Gastroesophageal sphincter (tissue), 4 donors: ENCODE results near the gene PARD6B. TPM values are rescaled to one million over a fixed set of nuclear protein-coding genes. Genes with fewer than 3 reads are reported as not detected.

ENCODE experiments used
- ATAC-seq: fragments of 150-250 bp; one replicate; pipeline ENCODE4 v1.9.1; 2016; ENCODE audit warnings: mild to moderate bottlenecking, moderate library complexity
- H3K27ac ChIP-seq, 4 donors: fragments of 200-600 bp; sonication (generic) in 3 of 4; 1 replicate in 3 of 4; 2 replicates in 1 of 4; pipeline ENCODE4 v1.5.1; 2016 to 2019
- H3K27me3 ChIP-seq: fragments of 200-600 bp; sonication (generic); one replicate; pipeline ENCODE4 v1.5.1; 2019
- H3K36me3 ChIP-seq, 2 donors: fragments of 200-600 bp; sonication (generic); one replicate each; pipeline ENCODE4 v1.5.1; 2019; ENCODE audit warnings: control low read depth in 1 of 2
- H3K4me1 ChIP-seq, 3 donors: fragments of 200-600 bp; sonication (generic); 1 replicate in 2 of 3; 2 replicates in 1 of 3; pipeline ENCODE4 v1.5.1; 2016 to 2019; ENCODE audit warnings: control low read depth in 2 of 3
- H3K4me3 ChIP-seq, 2 donors: fragments of 200-600 bp; sonication (generic); one replicate each; pipeline ENCODE4 v1.5.1; 2019; ENCODE audit warnings: mild to moderate bottlenecking in 1 of 2, moderate library complexity in 1 of 2
- H3K9me3 ChIP-seq, 3 donors: fragments of 200-600 bp; sonication (generic); one replicate each; pipeline ENCODE4 v1.5.1; 2017 to 2019; ENCODE audit warnings: control low read depth in 2 of 3
- EP300 ChIP-seq: sonication (generic); formaldehyde crosslinking; IDR thresholded peaks from one replicate; pipeline ENCODE4 v1.6.1; 2017; ENCODE audit warnings: antibody characterized with exemption, mild to moderate bottlenecking
- POLR2A ChIP-seq, 2 donors: fragments of 450-650 bp; IDR thresholded peaks; one replicate each; pipeline ENCODE4 v1.6.1; 2017; ENCODE audit warnings: antibody characterized with exemption in 2 of 2, mild to moderate bottlenecking in 2 of 2, moderate library complexity in 1 of 2
- POLR2AphosphoS5 ChIP-seq: sonication (generic); formaldehyde crosslinking; IDR thresholded peaks from one replicate; pipeline ENCODE4 v1.6.1; 2017; ENCODE audit warnings: antibody characterized with exemption
- WGBS, 2 donors: methylation state at CpG; one replicate each; pipeline ENCODE4 v1.1.5; 2018; ENCODE audit warnings: low coverage in 1 of 2; 5-methylcytosine and 5-hydroxymethylcytosine counted together
- total RNA-seq, 4 donors: library from RNA; depleted of rRNA; stranded (reverse); fragments of >200 nt; gene quantifications; one replicate each; pipeline ENCODE4 v1.1.0, GENCODE V29; 2016
- TF ChIP-seq, protein P1 (sequence below), 4 experiments: fragments of 200-600 bp in 2 of 4; fragments of 450-650 bp in 2 of 4; sonication (generic) in 1 of 4; IDR thresholded peaks; one replicate each; pipeline ENCODE4 v1.5.1; 2017 to 2019; ENCODE audit warnings: antibody characterized with exemption in 4 of 4, mild to moderate bottlenecking in 2 of 4, moderate library complexity in 2 of 4

PARD6B gene
- total RNA-seq, 4 donors from 2014 or later: 2.4 to 3.8 (median 2.8) TPM

GRCh38 chr20:50783390-50783789 is 52.0 kb downstream of the PARD6B start:
- ATAC-seq: no peak
- Histone ChIP-seq H3K4me1 (peaks cover 0 to 4% (median 0%) of the 10 kb centered on the region in 3 donors), H3K36me3 (no peaks in the 10 kb centered on the region), H3K4me3 (no peak overlapping the region), H3K27ac (no peak overlapping the region), H3K9me3 (no peaks in the 10 kb centered on the region), H3K27me3 (peaks cover 17% of the 10 kb centered on the region)
- TF ChIP-seq POLR2AphosphoS5 (no peak), POLR2A (IDR thresholded peaks at IDR 0.05) (no peak), EP300 (no peak)
- TF ChIP-seq, protein P1, sequence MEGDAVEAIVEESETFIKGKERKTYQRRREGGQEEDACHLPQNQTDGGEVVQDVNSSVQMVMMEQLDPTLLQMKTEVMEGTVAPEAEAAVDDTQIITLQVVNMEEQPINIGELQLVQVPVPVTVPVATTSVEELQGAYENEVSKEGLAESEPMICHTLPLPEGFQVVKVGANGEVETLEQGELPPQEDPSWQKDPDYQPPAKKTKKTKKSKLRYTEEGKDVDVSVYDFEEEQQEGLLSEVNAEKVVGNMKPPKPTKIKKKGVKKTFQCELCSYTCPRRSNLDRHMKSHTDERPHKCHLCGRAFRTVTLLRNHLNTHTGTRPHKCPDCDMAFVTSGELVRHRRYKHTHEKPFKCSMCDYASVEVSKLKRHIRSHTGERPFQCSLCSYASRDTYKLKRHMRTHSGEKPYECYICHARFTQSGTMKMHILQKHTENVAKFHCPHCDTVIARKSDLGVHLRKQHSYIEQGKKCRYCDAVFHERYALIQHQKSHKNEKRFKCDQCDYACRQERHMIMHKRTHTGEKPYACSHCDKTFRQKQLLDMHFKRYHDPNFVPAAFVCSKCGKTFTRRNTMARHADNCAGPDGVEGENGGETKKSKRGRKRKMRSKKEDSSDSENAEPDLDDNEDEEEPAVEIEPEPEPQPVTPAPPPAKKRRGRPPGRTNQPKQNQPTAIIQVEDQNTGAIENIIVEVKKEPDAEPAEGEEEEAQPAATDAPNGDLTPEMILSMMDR (IDR thresholded peaks at IDR 0.05): no peak
- 80 to 100% methylated on average over 2 of the region's 2 CpGs for WGBS, 2 donors

DNA sequence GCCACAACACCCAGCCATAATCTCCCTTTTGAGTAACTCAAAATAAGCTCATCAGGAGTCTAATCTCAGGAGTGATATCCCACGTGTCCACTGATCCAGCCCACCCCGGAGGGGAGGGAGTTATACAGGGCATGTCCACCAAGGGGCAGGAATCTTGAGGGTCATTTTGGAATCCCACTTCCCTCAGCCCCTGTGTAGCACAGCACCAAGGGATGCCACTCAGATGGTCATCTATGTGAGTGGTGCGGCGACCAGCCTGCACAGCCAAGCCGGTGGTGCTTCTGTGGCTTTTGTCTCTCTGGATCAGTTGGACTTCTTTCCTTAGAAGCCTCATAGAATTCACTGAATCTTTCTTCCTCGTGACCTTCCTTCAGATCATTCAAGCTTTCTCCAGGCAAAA is 52.5 kb downstream of the PARD6B start:
- 80 to 98% methylated on average over 1 to 4 of the region's 6 CpGs for WGBS, 2 donors
- H3K4me1 ChIP-seq: peaks cover 0 to 6% (median 0%) of the 10 kb centered on the region in 3 donors
- no peaks in the 10 kb centered on the region for H3K36me3 ChIP-seq
- peaks cover 12% of the 10 kb centered on the region for H3K27me3 ChIP-seq
- no peak overlapping the region for H3K4me3 ChIP-seq
- no peak for ATAC-seq
- TF ChIP-seq POLR2AphosphoS5 (no peak), EP300 (no peak), POLR2A (IDR thresholded peaks at IDR 0.05) (no peak)
- TF ChIP-seq, protein P1 (IDR thresholded peaks at IDR 0.05): no peak
- H3K9me3 ChIP-seq: no peaks in the 10 kb centered on the region
- H3K27ac ChIP-seq: no peak overlapping the region

GRCh38 chr20:50784464-50784863 is 53.1 kb downstream of the PARD6B start:
- H3K36me3 ChIP-seq: no peaks in the 10 kb centered on the region
- no peak overlapping the region for H3K4me3 ChIP-seq
- ATAC-seq: no peak
- TF ChIP-seq POLR2A (IDR thresholded peaks at IDR 0.05) (no peak), EP300 (no peak), POLR2AphosphoS5 (no peak)
- TF ChIP-seq, protein P1 (IDR thresholded peaks at IDR 0.05): no peak
- no peak overlapping the region for H3K27ac ChIP-seq
- H3K27me3 ChIP-seq: peaks cover 9% of the 10 kb centered on the region
- no peaks in the 10 kb centered on the region for H3K9me3 ChIP-seq
- WGBS, 2 donors: 78 to 80% methylated on average over 4 of the region's 4 CpGs
- H3K4me1 ChIP-seq: peaks cover 0 to 6% (median 0%) of the 10 kb centered on the region in 3 donors

DNA sequence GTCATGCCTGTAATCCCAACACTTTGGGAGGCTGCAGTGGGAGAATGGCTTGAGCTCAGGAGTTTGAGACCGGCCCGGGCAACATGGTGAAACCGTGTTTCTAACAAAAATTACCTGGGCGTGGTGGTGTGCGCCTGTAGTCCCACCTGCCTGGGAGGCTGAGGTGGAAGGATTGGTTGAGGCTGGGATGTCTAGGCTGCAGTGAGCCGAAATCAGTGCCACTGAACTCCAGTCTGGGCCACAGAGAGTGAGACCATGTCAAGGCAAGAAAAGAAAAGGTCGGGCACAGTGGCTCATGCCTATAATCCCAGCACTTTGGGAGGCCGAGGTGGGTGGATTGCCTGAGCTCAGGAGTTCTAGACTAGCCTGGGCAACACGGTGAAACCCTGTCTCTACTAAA is 55.3 kb downstream of the PARD6B start:
- Histone ChIP-seq H3K27me3 (no peaks in the 10 kb centered on the region), H3K27ac (no peak overlapping the region), H3K36me3 (no peaks in the 10 kb centered on the region), H3K9me3 (no peaks in the 10 kb centered on the region), H3K4me1 (peaks cover 0 to 24% (median 5%) of the 10 kb centered on the region in 3 donors), H3K4me3 (no peak overlapping the region)
- ATAC-seq: no peak
- TF ChIP-seq POLR2AphosphoS5 (no peak), EP300 (no peak), POLR2A (IDR thresholded peaks at IDR 0.05) (no peak)
- TF ChIP-seq, protein P1 (IDR thresholded peaks at IDR 0.05): no peak
- 90 to 98% methylated on average over 6 to 9 of the region's 9 CpGs for WGBS, 2 donors

GRCh38 chr20:50787181-50787580 is 55.8 kb downstream of the PARD6B start:
- TF ChIP-seq, protein P1 (IDR thresholded peaks at IDR 0.05): no peak
- no peak for TF ChIP-seq POLR2A (IDR thresholded peaks at IDR 0.05)
- no peak for TF ChIP-seq POLR2AphosphoS5
- no peak for TF ChIP-seq EP300
- WGBS, 2 donors: 74% methylated on average over 2 of the region's 2 CpGs; no CpG with 5 or more reads in 1 of the 2 donors
- no peaks in the 10 kb centered on the region for H3K36me3 ChIP-seq
- no peaks in the 10 kb centered on the region for H3K9me3 ChIP-seq
- H3K27me3 ChIP-seq: no peaks in the 10 kb centered on the region
- H3K4me1 ChIP-seq: peaks cover 0 to 24% (median 5%) of the 10 kb centered on the region in 3 donors
- H3K4me3 ChIP-seq: no peak overlapping the region
- H3K27ac ChIP-seq: no peak overlapping the region
- ATAC-seq: no peak
